H9 (cell line): Measurements from ENCODE around the gene ZNF618. TPM values are rescaled to one million over a fixed set of nuclear protein-coding genes. Genes with fewer than 3 reads are reported as not detected.

Experiments used
- DNase-seq: peaks from one replicate; pipeline ENCODE4 v3.0.0-alpha.2; 2017
- H2AFZ ChIP-seq: one replicate; pipeline ENCODE4 v1.6.1; 2013; ENCODE audit warnings: mild to moderate bottlenecking, low read length, control low read depth, moderate library complexity
- H2AK5ac ChIP-seq: 2 replicates; pipeline ENCODE4 v1.6.1; 2013; ENCODE audit warnings: low read length, control low read depth, mixed read lengths; ENCODE audit not compliant: insufficient read length
- H2BK120ac ChIP-seq: one replicate; pipeline ENCODE4 v1.6.1; 2013; ENCODE audit warnings: low read depth, mild to moderate bottlenecking, low read length, control low read depth, inconsistent platforms; ENCODE audit not compliant: poor library complexity, severe bottlenecking
- H2BK12ac ChIP-seq: 2 replicates; pipeline ENCODE4 v1.6.1; 2013; ENCODE audit warnings: low read length, control low read depth, mixed read lengths, low read depth; ENCODE audit not compliant: insufficient read length
- H2BK15ac ChIP-seq: 2 replicates; pipeline ENCODE4 v1.6.1; 2013; ENCODE audit warnings: low read depth, low read length, control low read depth
- H2BK20ac ChIP-seq: one replicate; pipeline ENCODE4 v1.6.1; 2013; ENCODE audit warnings: low read depth, mild to moderate bottlenecking, low read length, control low read depth, inconsistent platforms; ENCODE audit not compliant: poor library complexity, severe bottlenecking
- H2BK5ac ChIP-seq: 2 replicates; pipeline ENCODE4 v1.6.1; 2013; ENCODE audit warnings: low read length, control low read depth, mixed read lengths; ENCODE audit not compliant: insufficient read length
- H3K14ac ChIP-seq: 2 replicates; pipeline ENCODE4 v1.6.1; 2013; ENCODE audit warnings: low read length, control low read depth; ENCODE audit not compliant: insufficient read depth
- H3K18ac ChIP-seq: 2 replicates; pipeline ENCODE4 v1.6.1; 2013; ENCODE audit warnings: low read depth, mild to moderate bottlenecking, mixed read lengths, low read length, control low read depth; ENCODE audit not compliant: insufficient read length
- H3K23ac ChIP-seq: 2 replicates; pipeline ENCODE4 v1.6.1; 2013; ENCODE audit warnings: low read length, control low read depth, mixed read lengths, low read depth; ENCODE audit not compliant: insufficient read length
- H3K23me2 ChIP-seq: 2 replicates; pipeline ENCODE4 v1.6.1; 2013; ENCODE audit warnings: low read depth, mild to moderate bottlenecking, mixed read lengths, low read length, control low read depth; ENCODE audit not compliant: insufficient read length, poor library complexity, severe bottlenecking
- H3K27ac ChIP-seq: 2 replicates; pipeline ENCODE4 v1.5.1; 2013; ENCODE audit warnings: low read length, control low read depth, mixed read lengths, low read depth; ENCODE audit not compliant: insufficient read length
- H3K27me3 ChIP-seq: 2 replicates; pipeline ENCODE4 v1.6.1; 2013; ENCODE audit warnings: low read length, control low read depth, inconsistent platforms; ENCODE audit not compliant: insufficient read depth
- H3K4ac ChIP-seq: 2 replicates; pipeline ENCODE4 v1.6.1; 2013; ENCODE audit warnings: low read depth, mild to moderate bottlenecking, control low read depth, inconsistent platforms, low read length, moderate library complexity
- H3K4me1 ChIP-seq: 2 replicates; pipeline ENCODE4 v1.6.1; 2013; ENCODE audit warnings: low read length, control low read depth, inconsistent platforms; ENCODE audit not compliant: insufficient read depth
- H3K4me2 ChIP-seq: 2 replicates; pipeline ENCODE4 v1.6.1; 2013; ENCODE audit warnings: low read length, control low read depth, mixed read lengths; ENCODE audit not compliant: insufficient read length, insufficient read depth
- H3K56ac ChIP-seq: 2 replicates; pipeline ENCODE4 v1.6.1; 2013; ENCODE audit warnings: low read depth, mild to moderate bottlenecking, mixed read lengths, low read length, control low read depth; ENCODE audit not compliant: insufficient read length
- H3K79me1 ChIP-seq: 2 replicates; pipeline ENCODE4 v1.6.1; 2013; ENCODE audit warnings: low read depth, mild to moderate bottlenecking, moderate library complexity, low read length, control low read depth, inconsistent platforms; ENCODE audit not compliant: insufficient read depth, poor library complexity, severe bottlenecking
- H3K79me2 ChIP-seq: 2 replicates; pipeline ENCODE4 v1.6.1; 2013; ENCODE audit warnings: low read length, control low read depth, inconsistent platforms; ENCODE audit not compliant: insufficient read depth
- H3K9ac ChIP-seq: 2 replicates; pipeline ENCODE4 v1.6.1; 2013; ENCODE audit warnings: low read length, control low read depth, mixed read lengths; ENCODE audit not compliant: insufficient read length; ENCODE audit errors: extremely low read depth
- H3K9me3 ChIP-seq: one replicate; pipeline ENCODE4 v1.6.1; 2013; ENCODE audit warnings: low read depth, low read length, inconsistent platforms; ENCODE audit not compliant: control insufficient read depth
- H3T11ph ChIP-seq: one replicate; pipeline ENCODE4 v1.6.1; 2013; ENCODE audit warnings: mild to moderate bottlenecking, low read length, control low read depth, inconsistent platforms
- H4K20me1 ChIP-seq: one replicate; pipeline ENCODE4 v1.6.1; 2013; ENCODE audit not compliant: control insufficient read depth, insufficient read length, insufficient read depth
- H4K5ac ChIP-seq: 2 replicates; pipeline ENCODE4 v1.6.1; 2013; ENCODE audit warnings: low read depth, mild to moderate bottlenecking, mixed read lengths, low read length, control low read depth; ENCODE audit not compliant: insufficient read length
- H4K8ac ChIP-seq: replicated peaks from 2 replicates; pipeline ENCODE4 v1.6.1; 2013; ENCODE audit warnings: low read length, control low read depth, mixed read lengths, low read depth; ENCODE audit not compliant: insufficient read length
- H4K91ac ChIP-seq: 2 replicates; pipeline ENCODE4 v1.6.1; 2013; ENCODE audit warnings: low read depth, mild to moderate bottlenecking, moderate library complexity, mixed read lengths, low read length, control low read depth; ENCODE audit not compliant: insufficient read length
- H3K27ac Mint-ChIP-seq, 3 experiments: 2 replicates in 2 of 3; 3 replicates in 1 of 3; pipeline ENCODE4 v1.8.0; 2020 to 2021; ENCODE audit warnings: mixed read lengths in 3 of 3, mild to moderate bottlenecking in 1 of 3, moderate library complexity in 1 of 3
- H3K27me3 Mint-ChIP-seq: 2 replicates; pipeline ENCODE4 v1.8.0; 2021; ENCODE audit warnings: low read depth, mild to moderate bottlenecking, moderate library complexity, mixed read lengths
- H3K36me3 Mint-ChIP-seq, 3 experiments: 2 replicates in 2 of 3; 3 replicates in 1 of 3; pipeline ENCODE4 v1.8.0; 2020 to 2021; ENCODE audit warnings: low read depth in 3 of 3, mixed read lengths in 3 of 3; ENCODE audit not compliant: insufficient read depth in 1 of 3
- H3K4me1 Mint-ChIP-seq, 2 experiments: 2 replicates each; pipeline ENCODE4 v1.8.0; 2020; ENCODE audit warnings: mixed read lengths in 2 of 2
- H3K4me3 Mint-ChIP-seq, 2 experiments: 2 replicates in 1 of 2; 3 replicates in 1 of 2; pipeline ENCODE4 v1.8.0; 2020 to 2021; ENCODE audit warnings: mild to moderate bottlenecking in 2 of 2, mixed read lengths in 2 of 2, moderate library complexity in 1 of 2
- H3K9me3 Mint-ChIP-seq, 2 experiments: 2 replicates in 1 of 2; 3 replicates in 1 of 2; pipeline ENCODE4 v1.8.0; 2020; ENCODE audit warnings: mild to moderate bottlenecking in 2 of 2, mixed read lengths in 2 of 2, moderate library complexity in 1 of 2
- CTCF ChIP-seq: fragments of 200-600 bp; sonication (generic); conservative IDR thresholded peaks from 3 replicates; pipeline ENCODE4 v1.8.0; 2021; ENCODE audit warnings: antibody characterized with exemption, mild to moderate bottlenecking
- WGBS: extraction: QIAGEN DNeasy Blood & Tissue Kit; methylation state at CpG from one replicate; pipeline ENCODE4 v1.1.7; 2013; ENCODE audit warnings: missing lambda C conversion rate, low lambda C conversion rate, mixed read lengths; ENCODE audit not compliant: insufficient read length; ENCODE audit errors: extremely low coverage; 5-methylcytosine and 5-hydroxymethylcytosine counted together
- total RNA-seq: library from RNA; stranded (reverse); gene quantifications from 2 replicates; pipeline ENCODE4 v1.2.1, GENCODE V29; 2021

ZNF618 gene
- total RNA-seq, 1 experiment from 2014 or later: 13.6 TPM

DNA sequence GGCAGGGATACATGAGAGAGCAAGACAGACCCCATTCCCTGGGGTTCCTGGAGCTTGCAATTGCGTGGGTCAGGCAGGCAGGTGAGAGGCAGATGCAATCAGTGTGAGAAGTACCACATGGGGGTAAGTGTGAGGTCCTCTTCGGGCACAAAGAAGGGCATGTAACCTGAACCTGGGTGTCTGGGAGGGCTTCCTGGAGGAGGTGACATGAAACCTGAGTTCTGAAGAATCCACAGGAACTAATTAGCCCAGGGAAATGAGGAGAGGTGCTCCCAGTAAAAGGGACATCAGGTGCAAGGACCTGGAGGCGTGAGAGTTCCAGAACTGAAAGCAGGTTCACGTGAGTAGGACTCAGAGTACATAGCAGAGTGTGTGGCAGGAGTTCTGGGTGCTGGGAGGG lies 199.5 kb downstream of the ZNF618 start:
- no peaks in the 10 kb centered on the region for H3K23me2 ChIP-seq
- H3K4me3 Mint-ChIP-seq: no peak overlapping the region
- H3T11ph ChIP-seq: no peak overlapping the region
- H3K14ac ChIP-seq: no peak overlapping the region
- peaks cover 6 to 7% of the 10 kb centered on the region in 2 experiments; a peak in 3 of 4 replicates for H3K4me1 Mint-ChIP-seq
- H3K56ac ChIP-seq: no peak overlapping the region
- H3K4me1 ChIP-seq: no peaks in the 10 kb centered on the region
- DNase-seq: no peak
- H4K8ac ChIP-seq: no peak overlapping the region
- WGBS: no CpG with 5 or more reads among the region's 4 CpGs
- no peak overlapping the region for H3K23ac ChIP-seq
- H3K79me2 ChIP-seq: no peaks in the 10 kb centered on the region
- no peaks in the 10 kb centered on the region for H3K79me1 ChIP-seq
- no peaks in the 10 kb centered on the region for H3K9me3 ChIP-seq
- H2BK15ac ChIP-seq: no peak overlapping the region
- no peak overlapping the region for H2AFZ ChIP-seq
- no peaks in the 10 kb centered on the region for H3K36me3 Mint-ChIP-seq
- H3K9ac ChIP-seq: no peak overlapping the region
- no peaks in the 10 kb centered on the region for H3K27me3 ChIP-seq
- H2BK20ac ChIP-seq: no peak overlapping the region
- H4K20me1 ChIP-seq: no peaks in the 10 kb centered on the region
- H3K27ac Mint-ChIP-seq: no peak overlapping the region
- H3K27me3 Mint-ChIP-seq: peaks cover 44% of the 10 kb centered on the region
- H3K18ac ChIP-seq: no peak overlapping the region
- H2AK5ac ChIP-seq: no peak overlapping the region
- H3K4ac ChIP-seq: no peak overlapping the region
- H4K91ac ChIP-seq: no peak overlapping the region
- TF ChIP-seq CTCF: no peak
- H2BK12ac ChIP-seq: no peak overlapping the region
- no peak overlapping the region for H3K27ac ChIP-seq
- H3K9me3 Mint-ChIP-seq: no peaks in the 10 kb centered on the region
- no peak overlapping the region for H4K5ac ChIP-seq
- H2BK5ac ChIP-seq: no peak overlapping the region
- H2BK120ac ChIP-seq: no peak overlapping the region
- no peak overlapping the region for H3K4me2 ChIP-seq
